ENCODE results near the gene SLC8A2.
"Not testable (repeated sequence)": the region's sequence is repeated elsewhere in the genome, so short reads cannot be mapped to it uniquely, and the experiment has no call there.

The SLC8A2 gene

GRCh38 chr19:47415953-47416642 is 55.6 kb downstream of the SLC8A2 start:
- in situ Hi-C loops (cut with MboI; ENCODE audit: low sequenced_read_pairs): no loop called here

- in situ Hi-C loops (cut with MboI; ENCODE audit: low sequenced_read_pairs): no loop called here
Measured at GRCh38 chr19:47414469-47414868, 57.2 kb downstream of the SLC8A2 start.

GRCh38 chr19:47413941-47414340 is 57.8 kb downstream of the SLC8A2 start:
- in situ Hi-C loops (cut with MboI; ENCODE audit: low sequenced_read_pairs): no loop called here

GRCh38 chr19:47411696-47412095 is 60.0 kb downstream of the SLC8A2 start:
- in situ Hi-C loops (cut with MboI; ENCODE audit: low sequenced_read_pairs): not testable (repeated sequence)

GRCh38 chr19:47411101-47411500 is 60.6 kb downstream of the SLC8A2 start:
- in situ Hi-C loops (cut with MboI; ENCODE audit: low sequenced_read_pairs): no loop called here

- in situ Hi-C loops (cut with MboI; ENCODE audit: low sequenced_read_pairs): no loop called here
Measured at GRCh38 chr19:47408156-47408938, 63.3 kb downstream of the SLC8A2 start.

- in situ Hi-C loops (cut with MboI; ENCODE audit: low sequenced_read_pairs): no loop called here
Measured at GRCh38 chr19:47407417-47407774, 64.3 kb downstream of the SLC8A2 start.

- in situ Hi-C loops (cut with MboI; ENCODE audit: low sequenced_read_pairs): no loop called here
Measured at GRCh38 chr19:47406711-47407416, 64.8 kb downstream of the SLC8A2 start.

- in situ Hi-C loops (cut with MboI; ENCODE audit: low sequenced_read_pairs): no loop called here
Measured at GRCh38 chr19:47405854-47406417, 65.8 kb downstream of the SLC8A2 start.

- in situ Hi-C loops (cut with MboI; ENCODE audit: low sequenced_read_pairs): no loop called here
Measured at GRCh38 chr19:47405197-47405550, 66.5 kb downstream of the SLC8A2 start.

- in situ Hi-C loops (cut with MboI; ENCODE audit: low sequenced_read_pairs): no loop called here
Measured at GRCh38 chr19:47404334-47405196, 67.1 kb downstream of the SLC8A2 start.

GRCh38 chr19:47402504-47402903 is 69.2 kb downstream of the SLC8A2 start:
- in situ Hi-C loops (cut with MboI; ENCODE audit: low sequenced_read_pairs): no loop called here

GRCh38 chr19:47398707-47399597 is 72.7 kb downstream of the SLC8A2 start:
- in situ Hi-C loops (cut with MboI; ENCODE audit: low sequenced_read_pairs): no loop called here

GRCh38 chr19:47391510-47392223 is 80.0 kb downstream of the SLC8A2 start:
- in situ Hi-C loops (cut with MboI; ENCODE audit: low sequenced_read_pairs): no loop called here

GRCh38 chr19:47390533-47391488 is 80.9 kb downstream of the SLC8A2 start:
- in situ Hi-C loops (cut with MboI; ENCODE audit: low sequenced_read_pairs): no loop called here

GRCh38 chr19:47389150-47389556 is 82.5 kb downstream of the SLC8A2 start:
- in situ Hi-C loops (cut with MboI; ENCODE audit: low sequenced_read_pairs): no loop called here

GRCh38 chr19:47388721-47389120 is 83.0 kb downstream of the SLC8A2 start:
- in situ Hi-C loops (cut with MboI; ENCODE audit: low sequenced_read_pairs): not testable (repeated sequence)

- in situ Hi-C loops (cut with MboI; ENCODE audit: low sequenced_read_pairs): not testable (repeated sequence)
Measured at GRCh38 chr19:47387623-47388022, 84.1 kb downstream of the SLC8A2 start.
